DMS53 (cell line): ENCODE measurements around the gene ARGFX.
"Not testable (repeated sequence)": the region's sequence is repeated elsewhere in the genome, so short reads cannot be mapped to it uniquely, and the experiment has no call there.

Experiments used
- DNase-seq: peaks from one replicate; lab custom pipeline; 2025; lab: John Stamatoyannopoulos, UW

Gene ARGFX

DNA sequence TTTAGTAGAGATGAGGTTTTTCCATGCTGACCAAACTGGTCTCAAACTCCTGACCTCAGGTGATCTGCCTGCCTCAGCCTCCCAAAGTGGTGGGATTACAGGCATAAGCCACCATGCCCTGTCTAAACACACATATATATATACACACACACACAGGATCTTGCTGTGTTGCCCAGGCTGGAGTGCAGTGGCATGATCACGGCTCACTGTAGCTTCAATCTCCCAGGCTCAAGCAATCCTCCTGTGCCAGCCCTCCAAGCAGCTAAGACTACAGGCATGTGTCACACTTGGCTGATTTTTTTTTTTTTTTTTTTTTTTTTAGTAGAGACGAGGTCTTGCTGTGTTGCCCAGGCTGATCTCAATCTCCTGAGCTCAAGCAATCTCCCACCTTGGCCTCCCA lies 32.2 kb downstream of the ARGFX start:
- not testable (repeated sequence) for DNase-seq

- DNase-seq, result no peak
Measured at GRCh38 chr3:121601212-121601812, 33.6 kb downstream of the ARGFX start.

DNA sequence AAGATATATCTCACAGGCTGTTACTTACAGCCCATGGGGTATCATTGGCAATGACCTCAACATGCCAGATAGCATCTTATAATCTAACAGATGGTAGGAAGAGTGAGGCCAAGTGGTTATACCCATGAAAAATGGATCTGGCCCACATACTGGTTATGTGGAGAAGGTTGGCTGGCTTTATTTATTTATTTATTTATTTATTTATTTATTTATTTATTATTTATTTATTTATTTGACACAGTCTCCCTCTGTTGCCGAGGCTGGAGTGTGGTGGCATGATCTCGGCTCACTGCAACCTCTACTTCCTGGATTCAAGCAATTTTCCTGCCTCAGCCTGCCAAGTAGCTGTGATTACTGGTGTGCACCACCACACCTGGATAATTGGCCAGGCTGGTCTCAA lies 37.0 kb downstream of the ARGFX start:
- no peak for DNase-seq

DNA sequence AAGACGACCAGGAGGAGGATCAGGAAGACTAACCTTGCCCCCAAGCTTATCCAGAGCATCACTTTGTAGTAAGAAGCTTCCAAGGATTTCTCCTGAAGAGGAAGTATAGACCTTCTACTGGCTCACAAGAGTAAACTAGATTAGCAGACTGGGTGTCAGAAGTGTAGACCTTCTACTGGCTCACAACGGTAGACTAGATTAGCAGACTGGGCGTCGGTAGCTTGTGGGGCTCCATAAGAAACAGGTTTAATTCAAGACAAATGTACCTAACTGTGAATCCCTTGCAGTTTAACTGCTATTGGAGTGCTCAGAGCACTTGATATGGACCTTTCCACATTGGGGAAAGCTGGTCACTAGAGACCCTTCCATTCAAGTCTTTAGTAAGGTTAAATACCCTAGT lies 38.4 kb downstream of the ARGFX start:
- DNase-seq, result no peak
